Measurements from ENCODE around the gene GSG1. TPM values are rescaled to one million over a fixed set of nuclear protein-coding genes. Genes with fewer than 3 reads are reported as not detected.

Gene GSG1
- total RNA-seq, 1 experiment from 2014 or later = 0.22 TPM

DNA sequence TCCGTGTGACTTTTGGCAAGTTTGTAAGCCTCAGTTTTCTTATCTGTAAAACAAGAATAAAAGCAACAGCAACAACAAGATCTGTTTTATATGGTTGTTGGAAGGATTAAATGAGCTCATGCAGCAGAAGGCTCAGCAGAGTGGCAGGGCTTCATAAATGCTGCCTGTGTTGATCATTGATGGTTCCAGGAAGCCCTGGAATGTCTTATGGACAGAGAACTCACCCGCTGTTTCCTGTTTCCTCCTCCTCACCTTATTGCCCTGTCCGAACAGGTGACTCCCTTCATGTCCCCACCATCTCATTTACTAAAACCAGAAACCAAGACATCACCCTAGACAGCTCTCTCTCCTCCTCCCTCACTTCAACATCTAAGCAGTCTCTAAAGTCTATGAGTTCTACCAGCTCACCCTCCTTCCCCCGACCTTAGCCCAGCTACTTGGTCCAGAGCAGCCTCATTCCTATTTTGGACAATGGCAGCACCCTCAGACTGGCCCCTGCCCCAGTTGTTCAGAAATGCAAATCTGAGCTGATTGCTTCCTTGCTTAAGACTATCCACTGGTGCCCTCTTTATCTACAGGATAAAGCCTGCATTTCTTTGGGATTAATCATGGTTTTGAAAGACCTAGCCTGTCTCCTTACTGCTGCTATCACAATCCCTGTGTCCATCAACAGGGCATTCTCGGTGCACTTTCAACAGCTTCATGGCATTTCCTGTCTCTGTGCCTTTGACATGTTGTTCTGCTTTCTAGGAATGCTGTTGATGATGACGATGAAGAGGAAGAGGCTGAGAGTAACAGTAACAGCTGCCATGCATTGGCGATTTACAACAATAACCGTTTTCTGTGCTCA is 21.4 kb upstream of the GSG1 start:
- no peak overlapping the region for H2BK12ac ChIP-seq (ENCODE audit: insufficient read length, low read depth, low read length)
- H4K5ac ChIP-seq (ENCODE audit: insufficient read length, low read depth, low read length) = no peak overlapping the region
- no peak overlapping the region for H2AFZ ChIP-seq (ENCODE audit: low read length)
- no peaks in the 10 kb centered on the region for H3K27me3 ChIP-seq (ENCODE audit: insufficient read depth, low read length)
- H3T11ph ChIP-seq (ENCODE audit: low read length) = no peak overlapping the region
- Mint-ChIP-seq H3K27me3 (ENCODE audit: low read depth) (no peaks in the 10 kb centered on the region), H3K9me3 (no peaks in the 10 kb centered on the region), H3K4me1 (peaks cover 11 to 15% of the 10 kb centered on the region in 2 experiments), H3K36me3 (ENCODE audit: insufficient read depth in 1 of 3, low read depth in 3 of 3) (no peaks in the 10 kb centered on the region; a peak in 2 of 7 replicates), H3K27ac (no peak overlapping the region; a peak in 1 of 7 replicates), H3K4me3 (no peak overlapping the region)
- WGBS (ENCODE audit: extremely low coverage, insufficient read length, low lambda C conversion rate) = no CpG with 5 or more reads among the region's 8 CpGs
- no peaks in the 10 kb centered on the region for H4K20me1 ChIP-seq (ENCODE audit: control insufficient read depth, insufficient read depth, insufficient read length)
- no peak overlapping the region for H3K27ac ChIP-seq (ENCODE audit: insufficient read length, low read depth, low read length)
- no peak overlapping the region for H4K91ac ChIP-seq (ENCODE audit: insufficient read length, low read depth, low read length)
- no peak overlapping the region for H3K4me2 ChIP-seq (ENCODE audit: insufficient read depth, insufficient read length, low read length)
- no peaks in the 10 kb centered on the region for H3K9me3 ChIP-seq (ENCODE audit: control insufficient read depth, low read depth, low read length)
- no peak overlapping the region for H3K14ac ChIP-seq (ENCODE audit: insufficient read depth, low read length)
- no peaks in the 10 kb centered on the region for H3K79me2 ChIP-seq (ENCODE audit: insufficient read depth, low read length)
- no peak overlapping the region for H2BK120ac ChIP-seq (ENCODE audit: low read depth, low read length, poor library complexity, severe bottlenecking)
- H3K23me2 ChIP-seq (ENCODE audit: insufficient read length, low read depth, low read length, poor library complexity, severe bottlenecking) = no peaks in the 10 kb centered on the region
- no peak overlapping the region for H2AK5ac ChIP-seq (ENCODE audit: insufficient read length, low read length)
- no peak overlapping the region for H3K23ac ChIP-seq (ENCODE audit: insufficient read length, low read depth, low read length)
- no peak overlapping the region for H2BK20ac ChIP-seq (ENCODE audit: low read depth, low read length, poor library complexity, severe bottlenecking)
- no peak overlapping the region for H3K4ac ChIP-seq (ENCODE audit: low read depth, low read length)
- no peak for DNase-seq
- no peaks in the 10 kb centered on the region for H3K79me1 ChIP-seq (ENCODE audit: insufficient read depth, low read depth, low read length, poor library complexity, severe bottlenecking)
- TF ChIP-seq, protein P1, sequence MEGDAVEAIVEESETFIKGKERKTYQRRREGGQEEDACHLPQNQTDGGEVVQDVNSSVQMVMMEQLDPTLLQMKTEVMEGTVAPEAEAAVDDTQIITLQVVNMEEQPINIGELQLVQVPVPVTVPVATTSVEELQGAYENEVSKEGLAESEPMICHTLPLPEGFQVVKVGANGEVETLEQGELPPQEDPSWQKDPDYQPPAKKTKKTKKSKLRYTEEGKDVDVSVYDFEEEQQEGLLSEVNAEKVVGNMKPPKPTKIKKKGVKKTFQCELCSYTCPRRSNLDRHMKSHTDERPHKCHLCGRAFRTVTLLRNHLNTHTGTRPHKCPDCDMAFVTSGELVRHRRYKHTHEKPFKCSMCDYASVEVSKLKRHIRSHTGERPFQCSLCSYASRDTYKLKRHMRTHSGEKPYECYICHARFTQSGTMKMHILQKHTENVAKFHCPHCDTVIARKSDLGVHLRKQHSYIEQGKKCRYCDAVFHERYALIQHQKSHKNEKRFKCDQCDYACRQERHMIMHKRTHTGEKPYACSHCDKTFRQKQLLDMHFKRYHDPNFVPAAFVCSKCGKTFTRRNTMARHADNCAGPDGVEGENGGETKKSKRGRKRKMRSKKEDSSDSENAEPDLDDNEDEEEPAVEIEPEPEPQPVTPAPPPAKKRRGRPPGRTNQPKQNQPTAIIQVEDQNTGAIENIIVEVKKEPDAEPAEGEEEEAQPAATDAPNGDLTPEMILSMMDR (conservative IDR thresholded peaks at IDR 0.05) = no peak
- H3K9ac ChIP-seq (ENCODE audit: extremely low read depth, insufficient read length, low read length) = no peak overlapping the region
- H3K4me1 ChIP-seq (ENCODE audit: insufficient read depth, low read length) = peaks cover 4% of the 10 kb centered on the region
- no peak overlapping the region for H2BK5ac ChIP-seq (ENCODE audit: insufficient read length, low read length)
- no peak overlapping the region for H3K56ac ChIP-seq (ENCODE audit: insufficient read length, low read depth, low read length)
- no peak overlapping the region for H2BK15ac ChIP-seq (ENCODE audit: low read depth, low read length)
- no peak overlapping the region for H4K8ac ChIP-seq (replicated peaks; ENCODE audit: insufficient read length, low read depth, low read length)
- no peak overlapping the region for H3K18ac ChIP-seq (ENCODE audit: insufficient read length, low read depth, low read length)
